ENCODE results near the gene SFT2D1. TPM values are rescaled to one million over a fixed set of nuclear protein-coding genes. Genes with fewer than 3 reads are reported as not detected.
"Not testable (repeated sequence)": the region's sequence is repeated elsewhere in the genome, so short reads cannot be mapped to it uniquely, and the experiment has no call there.

The SFT2D1 gene
- 10 to 100 TPM; 26.4 to 31.9 (median 28.2) TPM for total RNA-seq

DNA sequence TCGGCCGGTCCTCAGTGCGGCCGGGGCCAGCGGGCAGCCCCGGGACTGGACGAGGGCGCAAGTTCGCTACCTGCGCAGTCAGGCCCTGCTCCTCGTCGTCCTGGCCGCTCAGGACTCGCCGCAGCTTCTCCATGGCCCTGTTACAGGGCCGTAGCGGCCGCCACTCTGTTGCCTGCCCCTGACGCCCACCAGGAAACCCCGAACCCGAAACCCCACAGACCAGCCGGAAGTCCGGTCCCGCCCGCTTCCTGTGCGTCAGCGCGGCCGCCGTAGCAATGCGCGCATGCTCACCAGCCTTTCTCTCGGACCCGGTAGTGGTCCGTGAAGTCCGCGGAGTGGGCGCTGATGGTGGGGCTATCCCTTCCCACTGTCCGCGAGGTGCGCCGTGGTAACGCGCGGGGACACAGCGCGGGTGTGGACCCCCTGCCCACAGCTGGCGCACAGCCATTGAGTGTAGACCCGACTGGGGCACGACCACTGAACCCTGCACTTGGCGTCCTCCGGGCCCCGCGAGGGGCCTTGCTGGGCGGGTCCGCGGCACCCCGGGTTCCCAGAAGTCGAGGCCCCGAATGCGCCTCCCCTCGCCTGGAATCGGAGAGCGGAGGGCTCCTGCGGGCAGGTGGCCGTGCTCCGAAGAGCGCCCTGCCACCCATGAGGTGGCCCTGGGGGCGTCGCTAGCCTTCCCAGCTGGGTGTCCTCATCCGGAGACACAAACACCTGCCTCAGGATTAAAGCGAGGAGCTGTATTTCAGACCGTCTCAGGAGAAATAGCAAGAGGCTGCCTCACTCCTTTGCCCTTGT lies at the start of gene SFT2D1:
TSS of gene SFT2D1 (minus strand) at position 197 of the 801 bp plus-strand sequence. CDS start at position 133, 64 bp downstream.
- peak; percentile 71 to 85 for TF ChIP-seq POLR2A (IDR thresholded peaks at IDR 0.05)
- peak in 1 of 6 experiments; percentile 5 for TF ChIP-seq CTCF (IDR thresholded peaks at IDR 0.05)
- Histone ChIP-seq H3K4me3 (peak within 1 kb of the TSS; percentile 85 to 99 (median 90)), H3K27me3 (no peaks in the 10 kb centered on the region), H3K4me1 (peaks cover 0 to 25% (median 10%) of the 10 kb centered on the region in 4 donors), H3K27ac (peak within 1 kb of the TSS; percentile 86 to 98 (median 94)), H3K36me3 (peaks cover 0 to 4% (median 0%) of the 10 kb centered on the region in 3 donors), H3K9me3 (no peaks in the 10 kb centered on the region)
- peak; percentile 89 to 96 (median 89) for DNase-seq

DNA sequence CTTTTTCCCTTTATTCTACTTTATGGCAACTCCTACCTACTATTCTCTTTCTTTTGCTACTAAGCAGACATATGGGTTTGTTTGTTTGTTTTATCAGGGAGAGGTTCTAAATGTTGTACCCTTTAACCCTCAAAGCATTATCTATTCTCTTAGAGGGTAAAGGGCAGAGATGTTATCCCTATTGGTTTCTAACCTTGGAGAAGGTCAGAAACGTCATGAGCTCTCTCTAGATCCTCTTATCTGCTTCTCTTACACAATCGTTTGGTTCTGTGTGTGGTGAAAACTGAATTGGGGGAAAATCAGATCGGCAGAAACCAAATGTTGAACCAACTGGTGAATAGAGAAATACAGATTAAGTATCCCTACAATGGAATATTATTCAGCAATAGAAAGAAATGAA lies 46.8 kb upstream of the SFT2D1 start:
- TF ChIP-seq POLR2A (IDR thresholded peaks at IDR 0.05): no peak
- TF ChIP-seq CTCF (IDR thresholded peaks at IDR 0.05): no peak

GRCh38 chr6:166388290-166389004 lies 46.1 kb upstream of the SFT2D1 start:
- Histone ChIP-seq H3K36me3 (no peaks in the 10 kb centered on the region), H3K4me1 (peaks cover 0 to 4% (median 0%) of the 10 kb centered on the region in 4 donors), H3K27ac (no peak overlapping the region), H3K27me3 (no peaks in the 10 kb centered on the region), H3K9me3 (no peaks in the 10 kb centered on the region), H3K4me3 (no peak overlapping the region)
- TF ChIP-seq CTCF (IDR thresholded peaks at IDR 0.05) (no peak), POLR2A (IDR thresholded peaks at IDR 0.05) (no peak)
- no peak for DNase-seq

More for the DNA sequence above, 46.8 kb upstream of the SFT2D1 start:
- Histone ChIP-seq H3K4me3 (no peak overlapping the region), H3K27me3 (no peaks in the 10 kb centered on the region), H3K4me1 (no peaks in the 10 kb centered on the region), H3K9me3 (no peaks in the 10 kb centered on the region), H3K27ac (no peak overlapping the region), H3K36me3 (no peaks in the 10 kb centered on the region)
- no peak for DNase-seq

DNA sequence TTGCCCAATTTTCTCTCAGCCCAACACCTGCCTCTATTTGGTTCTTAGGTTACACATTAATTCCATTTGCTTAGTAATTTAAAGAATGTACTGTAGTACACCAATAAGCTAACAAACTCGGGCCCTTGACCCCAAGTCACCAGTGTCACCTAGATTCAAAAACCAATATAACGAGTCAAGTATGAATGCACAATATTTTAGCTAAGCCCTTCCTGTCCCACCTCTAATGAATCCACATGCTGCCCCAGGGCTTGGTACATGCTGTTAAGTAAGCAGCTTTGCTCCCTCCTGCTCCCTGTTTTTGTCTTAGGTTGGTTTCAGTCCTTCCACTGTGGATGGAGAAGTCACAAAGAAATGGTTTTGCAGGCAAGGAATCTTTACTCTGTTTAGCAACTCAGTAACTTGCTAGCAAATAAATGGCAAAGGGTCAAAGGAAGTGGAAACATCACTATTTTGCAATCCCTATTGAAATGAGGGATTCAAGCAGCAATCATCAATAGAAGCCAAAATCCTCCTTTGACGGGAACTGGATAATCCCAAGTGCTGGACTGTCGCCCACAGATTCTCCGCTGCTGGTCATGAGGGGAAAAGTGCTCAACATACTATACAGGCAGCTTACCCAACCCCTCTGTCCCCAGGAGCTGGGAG lies 45.4 kb upstream of the SFT2D1 start:
- no peak overlapping the region for H3K4me3 ChIP-seq
- H3K27me3 ChIP-seq: no peaks in the 10 kb centered on the region
- peaks cover 0 to 5% (median 0%) of the 10 kb centered on the region in 4 donors for H3K4me1 ChIP-seq
- H3K27ac ChIP-seq: no peak overlapping the region
- no peak for DNase-seq
- TF ChIP-seq CTCF (IDR thresholded peaks at IDR 0.05) (no peak), POLR2A (IDR thresholded peaks at IDR 0.05) (no peak)
- no peaks in the 10 kb centered on the region for H3K36me3 ChIP-seq
- no peaks in the 10 kb centered on the region for H3K9me3 ChIP-seq

- H3K36me3 ChIP-seq, H3K4me1 ChIP-seq, H3K27ac ChIP-seq, H3K27me3 ChIP-seq, H3K9me3 ChIP-seq, DNase-seq, H3K4me3 ChIP-seq: not testable (repeated sequence)
Observed at GRCh38 chr6:166387098-166387497, 44.8 kb upstream of the SFT2D1 start.

Data from Peyer's patch (tissue), 4 donors.